H9 (cell line): Measurements from ENCODE around the gene SRPK2. TPM values are rescaled to one million over a fixed set of nuclear protein-coding genes. Genes with fewer than 3 reads are reported as not detected.
"Not testable (repeated sequence)": the region's sequence is repeated elsewhere in the genome, so short reads cannot be mapped to it uniquely, and the experiment has no call there.

ENCODE experiments used
- DNase-seq: peaks from one replicate; pipeline ENCODE4 v3.0.0-alpha.2; 2017
- H2AFZ ChIP-seq: one replicate; pipeline ENCODE4 v1.6.1; 2013; ENCODE audit warnings: mild to moderate bottlenecking, low read length, control low read depth, moderate library complexity
- H2AK5ac ChIP-seq: 2 replicates; pipeline ENCODE4 v1.6.1; 2013; ENCODE audit warnings: low read length, control low read depth, mixed read lengths; ENCODE audit not compliant: insufficient read length
- H2BK120ac ChIP-seq: one replicate; pipeline ENCODE4 v1.6.1; 2013; ENCODE audit warnings: low read depth, mild to moderate bottlenecking, low read length, control low read depth, inconsistent platforms; ENCODE audit not compliant: poor library complexity, severe bottlenecking
- H2BK12ac ChIP-seq: 2 replicates; pipeline ENCODE4 v1.6.1; 2013; ENCODE audit warnings: low read length, control low read depth, mixed read lengths, low read depth; ENCODE audit not compliant: insufficient read length
- H2BK15ac ChIP-seq: 2 replicates; pipeline ENCODE4 v1.6.1; 2013; ENCODE audit warnings: low read depth, low read length, control low read depth
- H2BK20ac ChIP-seq: one replicate; pipeline ENCODE4 v1.6.1; 2013; ENCODE audit warnings: low read depth, mild to moderate bottlenecking, low read length, control low read depth, inconsistent platforms; ENCODE audit not compliant: poor library complexity, severe bottlenecking
- H2BK5ac ChIP-seq: 2 replicates; pipeline ENCODE4 v1.6.1; 2013; ENCODE audit warnings: low read length, control low read depth, mixed read lengths; ENCODE audit not compliant: insufficient read length
- H3K14ac ChIP-seq: 2 replicates; pipeline ENCODE4 v1.6.1; 2013; ENCODE audit warnings: low read length, control low read depth; ENCODE audit not compliant: insufficient read depth
- H3K18ac ChIP-seq: 2 replicates; pipeline ENCODE4 v1.6.1; 2013; ENCODE audit warnings: low read depth, mild to moderate bottlenecking, mixed read lengths, low read length, control low read depth; ENCODE audit not compliant: insufficient read length
- H3K23ac ChIP-seq: 2 replicates; pipeline ENCODE4 v1.6.1; 2013; ENCODE audit warnings: low read length, control low read depth, mixed read lengths, low read depth; ENCODE audit not compliant: insufficient read length
- H3K23me2 ChIP-seq: 2 replicates; pipeline ENCODE4 v1.6.1; 2013; ENCODE audit warnings: low read depth, mild to moderate bottlenecking, mixed read lengths, low read length, control low read depth; ENCODE audit not compliant: insufficient read length, poor library complexity, severe bottlenecking
- H3K27ac ChIP-seq: 2 replicates; pipeline ENCODE4 v1.5.1; 2013; ENCODE audit warnings: low read length, control low read depth, mixed read lengths, low read depth; ENCODE audit not compliant: insufficient read length
- H3K27me3 ChIP-seq: 2 replicates; pipeline ENCODE4 v1.6.1; 2013; ENCODE audit warnings: low read length, control low read depth, inconsistent platforms; ENCODE audit not compliant: insufficient read depth
- H3K4ac ChIP-seq: 2 replicates; pipeline ENCODE4 v1.6.1; 2013; ENCODE audit warnings: low read depth, mild to moderate bottlenecking, control low read depth, inconsistent platforms, low read length, moderate library complexity
- H3K4me1 ChIP-seq: 2 replicates; pipeline ENCODE4 v1.6.1; 2013; ENCODE audit warnings: low read length, control low read depth, inconsistent platforms; ENCODE audit not compliant: insufficient read depth
- H3K4me2 ChIP-seq: 2 replicates; pipeline ENCODE4 v1.6.1; 2013; ENCODE audit warnings: low read length, control low read depth, mixed read lengths; ENCODE audit not compliant: insufficient read length, insufficient read depth
- H3K56ac ChIP-seq: 2 replicates; pipeline ENCODE4 v1.6.1; 2013; ENCODE audit warnings: low read depth, mild to moderate bottlenecking, mixed read lengths, low read length, control low read depth; ENCODE audit not compliant: insufficient read length
- H3K79me1 ChIP-seq: 2 replicates; pipeline ENCODE4 v1.6.1; 2013; ENCODE audit warnings: low read depth, mild to moderate bottlenecking, moderate library complexity, low read length, control low read depth, inconsistent platforms; ENCODE audit not compliant: insufficient read depth, poor library complexity, severe bottlenecking
- H3K79me2 ChIP-seq: 2 replicates; pipeline ENCODE4 v1.6.1; 2013; ENCODE audit warnings: low read length, control low read depth, inconsistent platforms; ENCODE audit not compliant: insufficient read depth
- H3K9ac ChIP-seq: 2 replicates; pipeline ENCODE4 v1.6.1; 2013; ENCODE audit warnings: low read length, control low read depth, mixed read lengths; ENCODE audit not compliant: insufficient read length; ENCODE audit errors: extremely low read depth
- H3K9me3 ChIP-seq: one replicate; pipeline ENCODE4 v1.6.1; 2013; ENCODE audit warnings: low read depth, low read length, inconsistent platforms; ENCODE audit not compliant: control insufficient read depth
- H3T11ph ChIP-seq: one replicate; pipeline ENCODE4 v1.6.1; 2013; ENCODE audit warnings: mild to moderate bottlenecking, low read length, control low read depth, inconsistent platforms
- H4K20me1 ChIP-seq: one replicate; pipeline ENCODE4 v1.6.1; 2013; ENCODE audit not compliant: control insufficient read depth, insufficient read length, insufficient read depth
- H4K5ac ChIP-seq: 2 replicates; pipeline ENCODE4 v1.6.1; 2013; ENCODE audit warnings: low read depth, mild to moderate bottlenecking, mixed read lengths, low read length, control low read depth; ENCODE audit not compliant: insufficient read length
- H4K8ac ChIP-seq: replicated peaks from 2 replicates; pipeline ENCODE4 v1.6.1; 2013; ENCODE audit warnings: low read length, control low read depth, mixed read lengths, low read depth; ENCODE audit not compliant: insufficient read length
- H4K91ac ChIP-seq: 2 replicates; pipeline ENCODE4 v1.6.1; 2013; ENCODE audit warnings: low read depth, mild to moderate bottlenecking, moderate library complexity, mixed read lengths, low read length, control low read depth; ENCODE audit not compliant: insufficient read length
- H3K27ac Mint-ChIP-seq, 3 experiments: 2 replicates in 2 of 3; 3 replicates in 1 of 3; pipeline ENCODE4 v1.8.0; 2020 to 2021; ENCODE audit warnings: mixed read lengths in 3 of 3, mild to moderate bottlenecking in 1 of 3, moderate library complexity in 1 of 3
- H3K27me3 Mint-ChIP-seq: 2 replicates; pipeline ENCODE4 v1.8.0; 2021; ENCODE audit warnings: low read depth, mild to moderate bottlenecking, moderate library complexity, mixed read lengths
- H3K36me3 Mint-ChIP-seq, 3 experiments: 2 replicates in 2 of 3; 3 replicates in 1 of 3; pipeline ENCODE4 v1.8.0; 2020 to 2021; ENCODE audit warnings: low read depth in 3 of 3, mixed read lengths in 3 of 3; ENCODE audit not compliant: insufficient read depth in 1 of 3
- H3K4me1 Mint-ChIP-seq, 2 experiments: 2 replicates each; pipeline ENCODE4 v1.8.0; 2020; ENCODE audit warnings: mixed read lengths in 2 of 2
- H3K4me3 Mint-ChIP-seq, 2 experiments: 2 replicates in 1 of 2; 3 replicates in 1 of 2; pipeline ENCODE4 v1.8.0; 2020 to 2021; ENCODE audit warnings: mild to moderate bottlenecking in 2 of 2, mixed read lengths in 2 of 2, moderate library complexity in 1 of 2
- H3K9me3 Mint-ChIP-seq, 2 experiments: 2 replicates in 1 of 2; 3 replicates in 1 of 2; pipeline ENCODE4 v1.8.0; 2020; ENCODE audit warnings: mild to moderate bottlenecking in 2 of 2, mixed read lengths in 2 of 2, moderate library complexity in 1 of 2
- CTCF ChIP-seq: fragments of 200-600 bp; sonication (generic); conservative IDR thresholded peaks from 3 replicates; pipeline ENCODE4 v1.8.0; 2021; ENCODE audit warnings: antibody characterized with exemption, mild to moderate bottlenecking
- WGBS: extraction: QIAGEN DNeasy Blood & Tissue Kit; methylation state at CpG from one replicate; pipeline ENCODE4 v1.1.7; 2013; ENCODE audit warnings: missing lambda C conversion rate, low lambda C conversion rate, mixed read lengths; ENCODE audit not compliant: insufficient read length; ENCODE audit errors: extremely low coverage; 5-methylcytosine and 5-hydroxymethylcytosine counted together
- total RNA-seq: library from RNA; stranded (reverse); gene quantifications from 2 replicates; pipeline ENCODE4 v1.2.1, GENCODE V29; 2021

The SRPK2 gene
- total RNA-seq, 1 experiment from 2014 or later, result 41.1 TPM

DNA sequence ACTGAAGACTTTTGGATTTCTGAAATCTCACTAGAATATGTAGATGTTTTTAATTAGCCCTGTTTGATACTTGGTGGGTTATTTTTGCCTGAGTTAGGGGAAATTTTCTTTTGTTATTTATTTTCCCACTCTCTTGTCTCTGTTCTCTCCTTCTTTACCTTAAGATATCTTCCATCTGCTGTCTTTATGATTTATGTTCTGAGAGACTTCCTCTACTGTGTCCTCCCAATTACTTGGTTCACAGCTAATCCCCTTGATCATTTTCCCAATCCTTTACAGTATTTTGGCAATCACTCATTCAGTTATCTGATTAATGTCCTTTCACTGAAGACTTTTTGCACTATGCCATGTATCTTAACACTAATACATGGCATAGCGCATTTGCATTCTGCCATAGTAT is 49.5 kb upstream of the SRPK2 start:
- Histone ChIP-seq H3K14ac (no peak overlapping the region), H3K23me2 (no peaks in the 10 kb centered on the region), H3K18ac (no peak overlapping the region), H3K9ac (no peak overlapping the region), H2BK15ac (no peak overlapping the region), H2BK20ac (no peak overlapping the region), H3K79me1 (no peaks in the 10 kb centered on the region), H3K4ac (no peak overlapping the region), H3K23ac (no peak overlapping the region), H3K4me1 (no peaks in the 10 kb centered on the region), H4K8ac (no peak overlapping the region), H2AK5ac (no peak overlapping the region), H3K9me3 (no peaks in the 10 kb centered on the region), H2BK120ac (no peak overlapping the region), H3K27ac (no peak overlapping the region), H2BK5ac (no peak overlapping the region), H2BK12ac (no peak overlapping the region), H3K27me3 (no peaks in the 10 kb centered on the region), H3K4me2 (no peak overlapping the region), H4K20me1 (no peaks in the 10 kb centered on the region), H2AFZ (no peak overlapping the region), H3K79me2 (no peaks in the 10 kb centered on the region), H4K91ac (no peak overlapping the region), H4K5ac (no peak overlapping the region), H3T11ph (no peak overlapping the region), H3K56ac (no peak overlapping the region)
- Mint-ChIP-seq H3K4me3 (no peak overlapping the region), H3K27me3 (0 out of 2 replicates have a peak, but pooled peaks cover 2% of the 10 kb centered on the region), H3K9me3 (no peaks in the 10 kb centered on the region), H3K36me3 (no peaks in the 10 kb centered on the region; a peak in 1 of 7 replicates), H3K4me1 (peaks cover 0 to 5% of the 10 kb centered on the region in 2 experiments), H3K27ac (no peak overlapping the region)
- no CpG with 5 or more reads among the region's 1 CpG for WGBS
- no peak for TF ChIP-seq CTCF
- no peak for DNase-seq

DNA sequence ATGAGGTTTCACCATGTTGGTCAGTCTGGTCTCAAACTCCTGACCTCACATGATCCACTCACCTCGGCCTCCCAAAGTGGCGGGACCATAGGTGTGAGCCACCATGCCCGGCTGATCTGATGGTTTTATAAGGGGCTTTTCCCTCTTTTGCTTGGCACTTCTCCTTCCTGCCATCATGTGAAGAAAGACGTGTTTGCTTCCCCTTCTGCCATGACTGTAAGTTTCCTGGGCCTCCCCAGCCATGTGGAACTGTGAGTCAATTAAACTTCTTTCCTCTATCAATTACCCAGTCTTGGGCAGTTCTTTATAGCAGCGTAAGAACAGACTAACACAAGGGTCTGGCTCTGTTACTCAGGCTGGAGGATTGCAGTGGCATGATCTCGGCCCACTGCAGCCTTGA is 48.6 kb upstream of the SRPK2 start:
- not testable (repeated sequence) for H2BK12ac ChIP-seq, H3K36me3 Mint-ChIP-seq, H3K27ac Mint-ChIP-seq, H3K4me3 Mint-ChIP-seq, H3K27me3 Mint-ChIP-seq, H4K91ac ChIP-seq, H2AK5ac ChIP-seq, H2BK20ac ChIP-seq, H3K4me2 ChIP-seq, H3K9ac ChIP-seq, H3K23ac ChIP-seq, H2AFZ ChIP-seq, H2BK120ac ChIP-seq, H3K79me2 ChIP-seq, H3K27me3 ChIP-seq, H4K20me1 ChIP-seq, H3K23me2 ChIP-seq, H3K56ac ChIP-seq, H3K4me1 ChIP-seq, H3K14ac ChIP-seq, H3K27ac ChIP-seq, H4K5ac ChIP-seq, DNase-seq, H3K9me3 ChIP-seq, H3K4me1 Mint-ChIP-seq, H3K79me1 ChIP-seq, H2BK5ac ChIP-seq, H3K4ac ChIP-seq, H2BK15ac ChIP-seq, H4K8ac ChIP-seq, H3K9me3 Mint-ChIP-seq, H3T11ph ChIP-seq, H3K18ac ChIP-seq
- no CpG with 5 or more reads among the region's 6 CpGs for WGBS
